ENCODE measurements around the gene SUMO4.

Gene SUMO4

DNA sequence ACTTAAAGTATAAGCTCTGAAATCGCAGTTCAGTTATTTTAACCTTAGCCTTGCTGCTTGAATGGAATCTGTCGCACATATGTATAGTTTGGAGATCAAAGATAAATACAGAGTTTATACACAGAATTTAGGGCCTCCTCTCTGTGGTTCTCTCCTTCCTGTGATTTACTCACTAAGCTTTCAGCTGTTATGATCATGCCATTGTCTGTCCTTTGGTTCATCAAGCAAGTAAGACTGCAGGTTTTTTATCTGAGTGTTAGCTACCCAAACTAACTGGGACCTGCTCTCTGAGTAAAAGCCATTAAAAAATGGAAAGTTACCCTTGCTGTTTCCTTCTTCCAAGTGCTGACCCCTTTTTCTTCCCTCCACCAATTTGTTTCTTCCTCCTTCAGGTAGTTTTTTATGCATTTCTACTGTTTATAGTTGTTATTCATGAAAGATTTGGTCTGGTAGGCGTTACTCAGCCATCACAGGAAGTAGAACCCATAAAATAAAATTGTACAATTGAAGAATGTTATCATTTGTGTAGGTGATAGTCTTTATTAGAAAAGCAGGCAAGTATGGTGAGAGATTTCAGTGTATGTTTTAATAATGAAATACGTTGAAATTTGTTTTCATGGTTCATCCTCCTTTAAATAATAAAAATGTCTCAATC is 33.7 kb upstream of the SUMO4 start:
- no peak overlapping the region for H3K27ac ChIP-seq (ENCODE audit: low read depth, low read length, severe bottlenecking)
- H3K4me3 ChIP-seq (ENCODE audit: extremely low read depth, insufficient read depth, low read length, poor library complexity, severe bottlenecking): no peak overlapping the region
- WGBS, 2 experiments (ENCODE audit: insufficient coverage in 2 of 2): 100% methylated on average over 2 of the region's 4 CpGs; no CpG with 5 or more reads in 1 of the 2 experiments
- H3K36me3 ChIP-seq (ENCODE audit: control insufficient read depth, insufficient read depth, low read length): peaks cover 12% of the 10 kb centered on the region
- no peaks in the 10 kb centered on the region for H3K4me1 ChIP-seq (ENCODE audit: control insufficient read depth, insufficient read depth, low read length, poor library complexity, severe bottlenecking)
- no peaks in the 10 kb centered on the region for H3K9me3 ChIP-seq (ENCODE audit: control insufficient read depth, low read length)

DNA sequence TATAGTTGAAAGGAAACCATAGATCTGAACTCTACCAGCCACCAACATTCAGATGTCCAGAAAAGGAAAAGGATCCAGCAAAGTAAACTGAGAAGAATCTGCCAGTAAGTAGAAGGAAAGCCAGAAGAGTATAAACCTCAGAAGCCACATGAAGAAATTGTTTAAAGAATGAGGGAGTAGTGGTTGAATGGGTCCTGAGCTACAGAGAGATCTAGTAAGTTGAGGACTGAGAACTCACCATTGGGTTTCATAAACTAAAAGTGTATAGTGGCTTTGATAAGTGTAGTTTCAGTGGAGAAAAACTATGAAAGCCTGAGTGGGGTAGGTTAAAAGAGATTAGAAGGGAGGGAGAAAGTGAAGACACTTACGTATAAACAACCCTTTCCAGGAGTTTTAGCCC is 32.0 kb upstream of the SUMO4 start:
- 100% methylated on average over 1 of the region's 1 CpG; no CpG with 5 or more reads in 1 of the 2 experiments for WGBS, 2 experiments (ENCODE audit: insufficient coverage in 2 of 2)
- Histone ChIP-seq H3K36me3 (ENCODE audit: control insufficient read depth, insufficient read depth, low read length) (peaks cover 21% of the 10 kb centered on the region), H3K9me3 (ENCODE audit: control insufficient read depth, low read length) (no peaks in the 10 kb centered on the region)

DNA sequence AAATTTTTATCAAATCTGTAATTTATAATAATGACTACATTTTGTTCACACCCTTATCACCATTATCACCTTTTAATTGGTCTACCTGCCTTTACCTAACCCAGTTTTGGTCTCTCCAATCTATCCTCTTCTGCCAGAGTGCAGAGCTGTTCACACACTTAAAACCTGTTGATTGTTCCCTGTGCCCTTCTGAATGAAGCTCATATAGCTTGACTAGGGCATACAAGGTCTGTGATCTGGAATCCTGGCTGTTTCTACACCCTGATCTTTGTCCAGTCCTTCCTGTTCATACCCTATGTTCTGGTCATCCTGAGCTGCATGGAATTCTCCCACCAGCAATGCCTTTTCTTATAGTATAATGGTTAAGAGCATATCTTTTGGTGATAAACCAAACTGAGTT is 28.9 kb upstream of the SUMO4 start:
- H3K9me3 ChIP-seq (ENCODE audit: control insufficient read depth, low read length): no peaks in the 10 kb centered on the region
- no peak overlapping the region for H3K4me3 ChIP-seq (ENCODE audit: extremely low read depth, insufficient read depth, low read length, poor library complexity, severe bottlenecking)
- peaks cover 36% of the 10 kb centered on the region for H3K36me3 ChIP-seq (ENCODE audit: control insufficient read depth, insufficient read depth, low read length)
- no peak overlapping the region for H3K27ac ChIP-seq (ENCODE audit: low read depth, low read length, severe bottlenecking)
- no peaks in the 10 kb centered on the region for H3K4me1 ChIP-seq (ENCODE audit: control insufficient read depth, insufficient read depth, low read length, poor library complexity, severe bottlenecking)

More for the DNA sequence above, 32.0 kb upstream of the SUMO4 start:
- no peak overlapping the region for H3K27ac ChIP-seq (ENCODE audit: low read depth, low read length, severe bottlenecking)
- H3K4me1 ChIP-seq (ENCODE audit: control insufficient read depth, insufficient read depth, low read length, poor library complexity, severe bottlenecking): no peaks in the 10 kb centered on the region
- H3K4me3 ChIP-seq (ENCODE audit: extremely low read depth, insufficient read depth, low read length, poor library complexity, severe bottlenecking): no peak overlapping the region

DNA sequence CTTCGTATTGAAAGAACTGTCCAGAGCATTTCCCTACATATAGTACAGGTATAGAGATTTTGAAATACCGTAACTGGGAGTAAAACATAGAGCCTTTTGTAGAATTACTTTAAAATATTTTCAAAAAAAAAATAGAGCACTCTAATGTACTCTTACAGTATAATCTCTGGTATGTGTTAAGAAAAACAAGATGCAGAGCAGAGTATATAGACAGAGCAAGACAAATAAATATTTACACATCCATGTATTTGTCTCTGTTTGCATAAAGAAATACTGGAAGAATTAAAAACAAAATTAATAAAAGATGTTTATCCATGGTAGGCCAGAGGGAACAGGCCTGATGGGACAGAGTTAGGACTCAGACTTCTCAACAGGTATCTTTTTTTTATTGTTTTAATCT is 28.0 kb upstream of the SUMO4 start:
- Histone ChIP-seq H3K36me3 (ENCODE audit: control insufficient read depth, insufficient read depth, low read length) (peaks cover 36% of the 10 kb centered on the region), H3K4me3 (ENCODE audit: extremely low read depth, insufficient read depth, low read length, poor library complexity, severe bottlenecking) (no peak overlapping the region), H3K4me1 (ENCODE audit: control insufficient read depth, insufficient read depth, low read length, poor library complexity, severe bottlenecking) (no peaks in the 10 kb centered on the region), H3K9me3 (ENCODE audit: control insufficient read depth, low read length) (no peaks in the 10 kb centered on the region), H3K27ac (ENCODE audit: low read depth, low read length, severe bottlenecking) (no peak overlapping the region)
- WGBS, 2 experiments (ENCODE audit: insufficient coverage in 2 of 2): no CpG with 5 or more reads among the region's 2 CpGs

DNA sequence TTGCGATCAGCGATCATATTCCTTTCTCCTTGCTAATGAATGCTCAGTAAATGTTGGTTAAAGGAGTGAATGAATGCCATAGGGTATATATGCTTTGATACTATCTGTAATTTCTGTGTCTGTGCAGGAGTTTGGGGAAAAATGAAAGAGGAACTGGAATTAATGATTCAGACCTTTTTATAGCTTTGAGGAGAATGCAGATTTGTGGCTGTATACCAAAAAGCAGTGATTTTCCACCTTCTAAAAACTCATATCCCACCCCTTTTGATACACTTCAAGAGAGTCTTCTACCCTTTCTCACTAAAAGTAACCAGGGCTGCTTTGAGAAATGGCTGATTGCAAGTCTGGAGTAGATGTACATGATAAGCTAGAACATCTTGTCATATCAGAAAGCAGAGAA is 26.6 kb upstream of the SUMO4 start:
- Histone ChIP-seq H3K4me3 (ENCODE audit: extremely low read depth, insufficient read depth, low read length, poor library complexity, severe bottlenecking) (no peak overlapping the region), H3K9me3 (ENCODE audit: control insufficient read depth, low read length) (no peaks in the 10 kb centered on the region), H3K27ac (ENCODE audit: low read depth, low read length, severe bottlenecking) (no peak overlapping the region), H3K4me1 (ENCODE audit: control insufficient read depth, insufficient read depth, low read length, poor library complexity, severe bottlenecking) (no peaks in the 10 kb centered on the region), H3K36me3 (ENCODE audit: control insufficient read depth, insufficient read depth, low read length) (peaks cover 44% of the 10 kb centered on the region)
- WGBS, 2 experiments (ENCODE audit: insufficient coverage in 2 of 2): no CpG with 5 or more reads among the region's 2 CpGs

DNA sequence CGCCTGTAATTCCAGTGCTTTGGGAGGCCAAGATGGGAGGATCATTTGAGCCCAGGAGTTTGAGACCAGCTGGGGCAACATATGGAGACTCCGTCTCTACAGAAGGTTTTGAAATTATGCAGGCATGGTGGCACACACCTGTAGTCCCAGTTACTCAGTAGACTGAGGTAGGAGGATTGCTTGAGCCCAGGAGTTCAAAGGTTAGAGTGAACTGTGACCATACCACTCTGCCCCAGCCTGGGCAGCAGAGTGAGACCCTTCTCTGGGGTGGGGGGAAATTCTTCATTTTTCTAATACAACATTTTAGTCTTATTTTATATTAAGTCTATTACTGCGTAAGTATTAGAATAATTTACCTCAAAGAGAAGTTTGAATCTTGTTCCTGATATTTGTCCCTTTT is 20.1 kb upstream of the SUMO4 start:
- 94 to 97% methylated on average over 2 of the region's 3 CpGs for WGBS, 2 experiments (ENCODE audit: insufficient coverage in 2 of 2)
- Histone ChIP-seq H3K4me1 (ENCODE audit: control insufficient read depth, insufficient read depth, low read length, poor library complexity, severe bottlenecking) (no peaks in the 10 kb centered on the region), H3K27ac (ENCODE audit: low read depth, low read length, severe bottlenecking) (no peak overlapping the region), H3K9me3 (ENCODE audit: control insufficient read depth, low read length) (no peaks in the 10 kb centered on the region), H3K36me3 (ENCODE audit: control insufficient read depth, insufficient read depth, low read length) (peaks cover 46% of the 10 kb centered on the region), H3K4me3 (ENCODE audit: extremely low read depth, insufficient read depth, low read length, poor library complexity, severe bottlenecking) (no peak overlapping the region)

DNA sequence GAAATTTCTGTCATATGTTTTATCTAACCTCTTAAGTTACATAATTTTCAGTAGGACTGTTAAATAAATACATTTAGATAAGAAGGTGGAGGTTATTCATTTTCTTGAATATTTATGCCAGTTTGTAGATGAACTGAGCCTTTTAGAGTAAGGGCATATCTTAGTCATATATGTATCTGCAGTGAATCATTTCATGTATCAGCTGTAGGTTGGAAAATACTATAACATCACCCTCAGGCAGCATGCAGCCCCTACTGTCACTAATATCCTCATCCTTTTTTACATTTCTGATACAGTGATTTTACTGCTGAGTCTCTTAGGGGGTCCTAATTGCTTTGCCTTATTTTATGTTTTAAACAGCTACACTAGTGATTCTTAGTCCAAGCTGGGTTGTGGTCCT is 19.5 kb upstream of the SUMO4 start:
- peaks cover 50% of the 10 kb centered on the region for H3K36me3 ChIP-seq (ENCODE audit: control insufficient read depth, insufficient read depth, low read length)
- H3K4me1 ChIP-seq (ENCODE audit: control insufficient read depth, insufficient read depth, low read length, poor library complexity, severe bottlenecking): no peaks in the 10 kb centered on the region
- no peaks in the 10 kb centered on the region for H3K9me3 ChIP-seq (ENCODE audit: control insufficient read depth, low read length)

DNA sequence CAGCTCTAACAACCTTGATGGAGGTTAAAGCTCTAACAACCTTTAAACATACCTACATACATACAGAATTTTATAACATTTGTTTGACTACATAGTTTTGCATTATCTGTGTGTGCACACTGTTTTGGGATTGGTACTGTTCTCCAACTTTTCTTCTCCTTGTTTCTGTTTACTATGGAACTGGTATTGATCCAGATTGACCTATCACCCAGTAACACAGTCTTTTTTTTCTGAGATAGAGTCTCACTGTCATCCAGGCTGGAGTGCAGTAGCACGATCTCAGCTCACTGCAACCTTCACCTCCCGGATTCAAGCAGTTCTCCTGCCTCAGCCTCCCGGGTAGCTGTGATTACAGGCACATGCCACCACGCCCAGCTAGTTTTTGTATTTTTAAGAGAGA is 16.7 kb upstream of the SUMO4 start:
- 100% methylated on average over 3 to 4 of the region's 4 CpGs for WGBS, 2 experiments (ENCODE audit: insufficient coverage in 2 of 2)
- Histone ChIP-seq H3K27ac (ENCODE audit: low read depth, low read length, severe bottlenecking) (no peak overlapping the region), H3K4me1 (ENCODE audit: control insufficient read depth, insufficient read depth, low read length, poor library complexity, severe bottlenecking) (no peaks in the 10 kb centered on the region), H3K36me3 (ENCODE audit: control insufficient read depth, insufficient read depth, low read length) (peaks cover 58% of the 10 kb centered on the region), H3K9me3 (ENCODE audit: control insufficient read depth, low read length) (peaks cover 4% of the 10 kb centered on the region), H3K4me3 (ENCODE audit: extremely low read depth, insufficient read depth, low read length, poor library complexity, severe bottlenecking) (no peak overlapping the region)

More for the DNA sequence above, 19.5 kb upstream of the SUMO4 start:
- no peak overlapping the region for H3K27ac ChIP-seq (ENCODE audit: low read depth, low read length, severe bottlenecking)
- no peak overlapping the region for H3K4me3 ChIP-seq (ENCODE audit: extremely low read depth, insufficient read depth, low read length, poor library complexity, severe bottlenecking)

DNA sequence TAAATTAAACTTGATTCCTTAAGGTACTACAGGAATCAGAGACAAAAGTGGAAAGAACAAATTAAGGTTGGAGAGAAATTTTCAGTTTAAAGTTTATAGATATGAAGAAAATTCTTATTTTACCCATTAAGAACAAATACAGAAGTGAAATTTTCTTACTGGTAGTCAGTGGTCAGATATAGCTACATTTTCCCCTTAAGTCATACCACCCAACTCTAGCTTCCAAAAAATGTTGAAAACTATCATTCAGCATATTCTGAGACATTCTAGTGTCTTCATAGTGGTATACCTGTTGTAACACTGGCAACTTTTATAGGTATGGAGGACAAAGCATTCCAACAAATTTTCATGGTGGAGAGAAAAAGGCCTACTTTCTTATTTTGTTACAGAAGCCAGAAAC is 15.6 kb upstream of the SUMO4 start:
- no peak overlapping the region for H3K4me3 ChIP-seq (ENCODE audit: extremely low read depth, insufficient read depth, low read length, poor library complexity, severe bottlenecking)
- H3K9me3 ChIP-seq (ENCODE audit: control insufficient read depth, low read length): peaks cover 4% of the 10 kb centered on the region
- H3K36me3 ChIP-seq (ENCODE audit: control insufficient read depth, insufficient read depth, low read length): peaks cover 47% of the 10 kb centered on the region
- no peaks in the 10 kb centered on the region for H3K4me1 ChIP-seq (ENCODE audit: control insufficient read depth, insufficient read depth, low read length, poor library complexity, severe bottlenecking)
- no peak overlapping the region for H3K27ac ChIP-seq (ENCODE audit: low read depth, low read length, severe bottlenecking)

DNA sequence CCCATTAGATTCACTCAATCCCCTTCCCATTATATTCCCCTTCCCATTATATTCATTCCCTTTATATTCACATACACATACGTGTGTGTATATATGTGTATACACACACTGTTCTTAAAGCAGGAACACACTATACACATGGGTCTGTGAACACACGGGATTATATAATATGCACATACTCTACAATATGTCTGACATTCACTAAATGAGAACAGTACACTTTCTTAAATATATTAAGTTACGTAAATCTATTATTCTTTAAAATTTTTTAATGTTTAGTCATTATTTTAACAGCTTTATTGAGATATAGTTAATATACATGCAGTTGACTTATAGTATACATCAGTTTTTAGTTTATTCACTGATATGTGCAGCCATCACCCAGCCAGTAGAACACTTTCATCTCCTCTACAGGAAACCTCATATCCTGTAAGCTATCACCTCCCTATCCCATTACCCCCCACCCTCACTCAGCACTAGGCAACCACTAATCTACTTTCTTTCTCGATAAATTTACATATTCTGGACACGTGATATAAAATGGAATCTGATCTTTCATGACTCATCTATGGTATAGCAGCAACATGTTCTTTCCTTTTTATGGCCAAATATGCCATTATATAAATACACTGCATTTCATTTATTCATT is 13.9 kb upstream of the SUMO4 start:
- Histone ChIP-seq H3K27ac (ENCODE audit: low read depth, low read length, severe bottlenecking) (no peak overlapping the region), H3K36me3 (ENCODE audit: control insufficient read depth, insufficient read depth, low read length) (peaks cover 32% of the 10 kb centered on the region), H3K4me1 (ENCODE audit: control insufficient read depth, insufficient read depth, low read length, poor library complexity, severe bottlenecking) (no peaks in the 10 kb centered on the region), H3K9me3 (ENCODE audit: control insufficient read depth, low read length) (peaks cover 4% of the 10 kb centered on the region), H3K4me3 (ENCODE audit: extremely low read depth, insufficient read depth, low read length, poor library complexity, severe bottlenecking) (no peak overlapping the region)
- 100% methylated on average over 2 of the region's 5 CpGs for WGBS, 2 experiments (ENCODE audit: insufficient coverage in 2 of 2)

DNA sequence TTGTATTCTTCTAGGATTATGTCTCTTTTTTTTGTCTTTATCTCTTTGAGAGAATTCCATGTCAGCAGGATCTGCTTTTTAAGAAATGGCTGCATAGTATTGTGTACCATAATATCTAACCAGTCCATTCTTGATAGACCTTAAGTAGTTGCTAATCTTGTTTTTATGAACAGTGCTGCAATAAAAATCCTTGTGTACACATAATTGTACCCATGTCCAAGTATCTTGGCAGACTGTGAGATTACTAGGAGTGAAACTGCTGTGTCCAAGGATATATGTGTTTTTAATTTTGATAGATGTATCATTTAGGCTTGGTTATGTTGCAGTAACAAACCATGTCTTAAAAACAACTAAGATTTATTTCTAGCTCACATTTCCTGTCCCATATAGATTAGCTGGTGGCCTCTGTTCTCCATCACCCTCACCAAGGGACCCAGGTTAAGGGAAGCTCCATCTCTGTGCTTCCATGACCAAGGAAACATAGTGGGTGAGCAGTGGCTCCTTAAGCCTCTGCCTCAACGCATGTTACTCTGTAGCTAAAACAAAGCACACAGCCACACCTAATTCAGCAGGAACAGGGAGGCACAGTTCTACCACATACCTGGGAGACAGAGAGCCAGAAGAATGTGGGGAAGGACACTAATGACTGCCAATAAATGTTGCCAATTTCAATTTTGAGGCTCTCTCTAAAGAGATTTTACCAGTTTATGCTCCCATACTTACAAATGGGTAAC is 12.1 kb upstream of the SUMO4 start:
- Histone ChIP-seq H3K27ac (ENCODE audit: low read depth, low read length, severe bottlenecking) (no peak overlapping the region), H3K9me3 (ENCODE audit: control insufficient read depth, low read length) (peaks cover 4% of the 10 kb centered on the region), H3K36me3 (ENCODE audit: control insufficient read depth, insufficient read depth, low read length) (peaks cover 43% of the 10 kb centered on the region), H3K4me1 (ENCODE audit: control insufficient read depth, insufficient read depth, low read length, poor library complexity, severe bottlenecking) (no peaks in the 10 kb centered on the region), H3K4me3 (ENCODE audit: extremely low read depth, insufficient read depth, low read length, poor library complexity, severe bottlenecking) (no peak overlapping the region)
- 100% methylated on average over 1 of the region's 1 CpG; no CpG with 5 or more reads in 1 of the 2 experiments for WGBS, 2 experiments (ENCODE audit: insufficient coverage in 2 of 2)

Data from mesodermal cell (in vitro differentiated cells).